Activated naive CD4-positive, alpha-beta T cell treated with anti-CD3 and anti-CD28 coated beads, Interleukin-2, amount 10 ng/mL, durations not matched to agents 7 days and 5 days (primary cell): Measurements from ENCODE around the gene AVPR2.

Experiments
- CTCF ChIA-PET: fragments of 350-600 bp; sonication (Branson Sonifier 250); formaldehyde crosslinking; loops from one replicate; lab custom pipeline; 2021; ENCODE audit warnings: antibody characterized with exemption; lab: Charles Lee
- DNase-seq: peaks from one replicate; pipeline ENCODE4 v3.0.0-alpha.2; 2020
- H3K27ac Mint-ChIP-seq: one replicate; pipeline ENCODE4 v1.8.0; 2021; ENCODE audit warnings: mild to moderate bottlenecking, moderate library complexity, mixed read lengths
- H3K27me3 Mint-ChIP-seq: one replicate; pipeline ENCODE4 v1.8.0; 2021; ENCODE audit warnings: mild to moderate bottlenecking, mixed read lengths
- H3K36me3 Mint-ChIP-seq: one replicate; pipeline ENCODE4 v1.8.0; 2021; ENCODE audit warnings: mixed read lengths
- H3K4me1 Mint-ChIP-seq: one replicate; pipeline ENCODE4 v1.8.0; 2021; ENCODE audit warnings: mixed read lengths
- H3K4me3 Mint-ChIP-seq: one replicate; pipeline ENCODE4 v1.8.0; 2021; ENCODE audit warnings: mild to moderate bottlenecking, moderate library complexity, mixed read lengths
- H3K9me3 Mint-ChIP-seq: one replicate; pipeline ENCODE4 v1.8.0; 2021; ENCODE audit warnings: mixed read lengths

The AVPR2 gene

GRCh38 chrX:153867671-153868070, 36.8 kb upstream of the AVPR2 start:
- no peaks in the 10 kb centered on the region for H3K9me3 Mint-ChIP-seq
- CTCF ChIA-PET, result no interaction called here

DNA sequence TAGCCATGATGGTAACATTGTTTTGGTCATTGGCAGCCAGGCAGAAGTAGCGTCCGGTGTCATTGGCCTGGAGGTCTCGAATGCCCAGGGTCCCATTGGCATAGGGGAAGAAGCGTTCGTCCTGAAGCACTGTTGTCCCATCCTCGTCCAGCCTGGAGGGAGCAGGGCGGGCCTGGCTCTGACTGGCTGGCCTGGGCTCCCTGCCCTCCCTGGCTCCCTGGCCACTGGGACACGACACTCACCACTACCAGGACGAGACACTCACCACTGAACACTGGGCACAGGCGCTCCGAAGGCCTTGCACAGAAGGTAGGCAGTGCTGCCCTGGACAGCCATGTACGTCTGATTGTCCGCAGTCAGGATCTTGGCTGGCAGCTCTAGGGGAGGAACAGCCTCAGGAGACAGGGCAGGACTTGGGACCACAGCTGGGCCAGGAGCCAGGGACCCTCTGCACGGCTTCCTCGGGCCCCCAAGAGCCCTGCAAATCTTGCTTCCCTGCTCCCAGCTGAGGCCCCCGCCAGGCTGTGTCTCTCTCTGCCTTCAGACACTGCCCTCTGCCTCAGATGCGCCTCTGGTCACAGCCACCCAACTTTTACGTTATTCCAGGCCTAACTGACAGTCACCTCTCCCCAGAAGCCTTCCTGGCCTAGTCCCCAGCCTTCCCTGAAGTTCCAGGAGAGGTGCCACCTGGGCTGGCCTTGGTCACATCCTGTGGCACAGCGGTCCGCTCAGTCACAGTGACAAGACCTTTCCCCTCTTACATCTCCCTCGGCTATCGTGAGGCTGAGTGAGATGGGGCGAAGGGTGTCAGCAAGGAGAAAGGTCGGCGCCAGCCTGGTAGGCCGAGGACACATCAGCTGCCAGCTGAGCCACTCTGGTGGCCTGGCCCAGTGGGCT, 35.6 kb upstream of the AVPR2 start:
- Mint-ChIP-seq H3K27ac (no peak overlapping the region), H3K4me3 (no peak overlapping the region), H3K4me1 (no peaks in the 10 kb centered on the region), H3K36me3 (no peaks in the 10 kb centered on the region), H3K9me3 (no peaks in the 10 kb centered on the region), H3K27me3 (peaks cover 26% of the 10 kb centered on the region)
- no peak for DNase-seq
- CTCF ChIA-PET, result no interaction called here

More at GRCh38 chrX:153867671-153868070, 36.8 kb upstream of the AVPR2 start:
- Mint-ChIP-seq H3K27ac (no peak overlapping the region), H3K4me1 (no peaks in the 10 kb centered on the region), H3K27me3 (peaks cover 15% of the 10 kb centered on the region), H3K36me3 (no peaks in the 10 kb centered on the region), H3K4me3 (no peak overlapping the region)
- DNase-seq, result no peak

DNA sequence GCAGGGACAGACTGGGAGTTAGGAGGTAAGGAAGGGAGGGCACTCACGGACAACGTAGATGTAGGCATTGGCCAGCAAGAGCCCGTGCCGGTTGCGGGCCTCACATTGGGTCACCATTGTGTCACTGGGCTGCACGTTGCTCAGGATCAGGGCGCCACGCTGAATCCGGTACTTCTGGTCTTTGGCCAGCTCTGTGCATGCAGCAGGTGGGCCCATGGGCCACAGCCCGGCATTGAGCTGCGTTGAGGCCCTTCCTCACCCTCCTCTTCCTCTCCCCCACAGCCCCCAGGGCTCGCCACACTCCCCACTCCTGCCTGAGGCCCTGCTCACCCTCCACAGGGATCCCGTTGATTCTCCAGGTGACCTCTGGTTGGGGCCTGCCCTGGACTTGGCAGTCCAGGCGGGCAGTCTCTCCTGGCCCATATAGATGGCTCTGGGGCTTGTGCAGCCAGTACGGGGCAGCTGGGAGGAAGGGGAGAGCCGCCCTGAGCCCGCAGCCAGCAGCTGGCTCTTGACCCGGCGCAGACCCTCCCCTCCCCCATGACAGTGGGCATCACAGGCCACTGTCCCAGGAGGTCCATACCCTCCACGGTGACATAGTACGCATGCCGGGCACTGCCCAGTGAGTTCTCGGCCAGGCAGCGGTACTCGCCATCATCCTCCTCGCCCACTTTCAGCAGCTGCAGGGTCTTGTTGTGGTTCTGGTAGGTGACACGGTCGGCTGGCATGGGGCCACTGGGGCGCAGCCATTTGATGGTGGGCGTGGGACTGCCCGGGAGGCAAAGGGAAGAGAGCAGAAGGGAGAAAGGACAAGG, 34.8 kb upstream of the AVPR2 start:
- H3K9me3 Mint-ChIP-seq, result no peaks in the 10 kb centered on the region
- no peak overlapping the region for H3K4me3 Mint-ChIP-seq
- H3K36me3 Mint-ChIP-seq, result no peaks in the 10 kb centered on the region
- no peak overlapping the region for H3K27ac Mint-ChIP-seq
- no peaks in the 10 kb centered on the region for H3K4me1 Mint-ChIP-seq
- no peak for DNase-seq
- H3K27me3 Mint-ChIP-seq, result peaks cover 35% of the 10 kb centered on the region
- CTCF ChIA-PET, result no interaction called here

DNA sequence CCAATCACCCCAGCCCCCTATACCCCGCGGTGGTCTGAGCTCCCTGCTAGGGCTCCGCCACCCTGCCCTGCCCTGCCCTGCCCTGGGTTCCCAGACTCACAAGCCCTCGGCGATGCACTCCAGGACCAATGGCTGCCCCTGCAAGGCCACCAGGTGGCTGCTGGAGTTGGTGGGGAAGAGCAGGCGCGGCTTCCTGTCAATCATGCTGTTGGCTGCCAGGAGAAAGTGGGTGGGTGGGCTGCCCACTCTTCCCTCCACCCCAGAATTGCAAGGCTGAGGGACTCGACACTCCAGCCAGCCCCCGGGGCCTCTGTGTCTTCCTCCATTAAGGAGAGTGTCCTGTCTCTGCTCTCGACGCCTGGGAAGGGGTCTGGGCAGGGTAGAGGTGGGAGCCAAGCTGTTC, 34.2 kb upstream of the AVPR2 start:
- no peaks in the 10 kb centered on the region for H3K9me3 Mint-ChIP-seq
- no peak overlapping the region for H3K27ac Mint-ChIP-seq
- H3K27me3 Mint-ChIP-seq, result peaks cover 40% of the 10 kb centered on the region
- no peaks in the 10 kb centered on the region for H3K4me1 Mint-ChIP-seq
- no peak overlapping the region for H3K4me3 Mint-ChIP-seq
- no peak for DNase-seq
- H3K36me3 Mint-ChIP-seq, result no peaks in the 10 kb centered on the region
- CTCF ChIA-PET, result no interaction called here

- no peak for DNase-seq
- H3K4me1 Mint-ChIP-seq, result no peaks in the 10 kb centered on the region
- H3K9me3 Mint-ChIP-seq, result no peaks in the 10 kb centered on the region
- no peaks in the 10 kb centered on the region for H3K36me3 Mint-ChIP-seq
- CTCF ChIA-PET, result no interaction called here
- H3K27me3 Mint-ChIP-seq, result peaks cover 43% of the 10 kb centered on the region
- H3K27ac Mint-ChIP-seq, result no peak overlapping the region
- H3K4me3 Mint-ChIP-seq, result no peak overlapping the region
Measured at GRCh38 chrX:153870791-153871360, 33.6 kb upstream of the AVPR2 start.

- H3K4me1 Mint-ChIP-seq, result no peaks in the 10 kb centered on the region
- H3K9me3 Mint-ChIP-seq, result no peaks in the 10 kb centered on the region
- DNase-seq, result no peak
- no peak overlapping the region for H3K4me3 Mint-ChIP-seq
- peaks cover 43% of the 10 kb centered on the region for H3K27me3 Mint-ChIP-seq
- H3K27ac Mint-ChIP-seq, result no peak overlapping the region
- CTCF ChIA-PET, result no interaction called here
- H3K36me3 Mint-ChIP-seq, result no peaks in the 10 kb centered on the region
Measured at GRCh38 chrX:153871451-153871850, 33.0 kb upstream of the AVPR2 start.

- no peaks in the 10 kb centered on the region for H3K4me1 Mint-ChIP-seq
- no peak overlapping the region for H3K27ac Mint-ChIP-seq
- H3K9me3 Mint-ChIP-seq, result no peaks in the 10 kb centered on the region
- CTCF ChIA-PET, result no interaction called here
- DNase-seq, result no peak
- H3K4me3 Mint-ChIP-seq, result no peak overlapping the region
- no peaks in the 10 kb centered on the region for H3K36me3 Mint-ChIP-seq
- peaks cover 43% of the 10 kb centered on the region for H3K27me3 Mint-ChIP-seq
Measured at GRCh38 chrX:153871946-153872878, 32.3 kb upstream of the AVPR2 start.

DNA sequence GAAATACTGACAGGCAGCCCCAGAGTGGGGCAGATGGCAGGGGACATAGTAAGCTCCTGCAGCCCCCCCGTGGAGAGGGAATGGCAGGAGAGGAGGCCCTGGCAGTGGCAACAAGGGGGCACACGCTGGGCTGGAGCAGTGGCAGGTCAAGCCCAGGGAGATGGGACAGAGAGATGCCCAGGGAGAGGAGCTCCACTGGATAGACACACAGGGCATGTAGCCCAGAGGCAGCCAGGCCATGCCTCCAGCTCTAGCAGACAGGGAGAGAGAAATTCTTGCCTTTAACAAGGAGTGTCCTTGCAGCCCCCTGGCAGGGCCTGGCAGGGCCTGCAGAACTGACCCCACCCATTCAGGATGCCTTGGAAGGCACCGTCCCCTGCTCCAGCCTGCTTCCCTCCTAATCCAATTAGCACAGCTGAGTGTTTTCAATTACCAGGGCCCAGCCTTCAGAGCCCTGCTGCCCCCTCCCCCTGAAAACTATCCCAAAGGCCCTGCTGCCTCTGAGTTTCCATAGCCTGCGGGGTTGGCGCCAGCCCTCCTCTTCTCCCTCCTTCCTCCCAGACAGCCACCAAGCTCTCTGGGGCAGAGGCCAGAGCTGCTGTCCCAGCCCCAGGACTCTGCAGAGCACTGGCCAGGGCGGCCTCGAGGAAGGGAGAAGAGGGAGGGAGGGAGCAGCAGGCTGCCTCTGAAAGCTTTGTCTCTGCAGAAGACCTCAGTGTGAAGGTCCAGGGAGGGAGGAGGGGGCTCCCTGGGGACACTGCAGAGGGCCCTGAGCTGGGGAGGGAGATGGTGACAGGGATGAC, 31.0 kb upstream of the AVPR2 start:
- DNase-seq, result no peak
- Mint-ChIP-seq H3K9me3 (no peaks in the 10 kb centered on the region), H3K27me3 (peaks cover 56% of the 10 kb centered on the region), H3K36me3 (no peaks in the 10 kb centered on the region), H3K4me3 (no peak overlapping the region), H3K4me1 (peaks cover 12% of the 10 kb centered on the region), H3K27ac (no peak overlapping the region)
- CTCF ChIA-PET, result no interaction called here

DNA sequence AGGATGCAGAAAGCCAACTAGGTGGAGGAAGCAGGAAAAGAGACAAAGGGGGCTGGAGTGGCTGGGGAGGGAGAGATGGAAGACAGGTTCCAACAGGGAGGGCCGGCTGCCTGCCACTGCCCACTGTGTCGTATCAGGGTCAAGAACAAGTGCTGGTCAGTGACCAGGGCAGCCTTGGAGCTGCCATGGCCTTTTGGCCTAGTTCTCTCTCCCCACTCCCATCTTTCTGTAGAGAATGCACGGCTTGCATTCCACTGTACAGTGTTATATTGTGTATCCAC, 30.4 kb upstream of the AVPR2 start:
- DNase-seq, result no peak
- Mint-ChIP-seq H3K36me3 (no peaks in the 10 kb centered on the region), H3K27ac (no peak overlapping the region), H3K9me3 (no peaks in the 10 kb centered on the region), H3K4me1 (peaks cover 16% of the 10 kb centered on the region), H3K4me3 (no peak overlapping the region), H3K27me3 (peaks cover 61% of the 10 kb centered on the region)
- CTCF ChIA-PET, result no interaction called here

DNA sequence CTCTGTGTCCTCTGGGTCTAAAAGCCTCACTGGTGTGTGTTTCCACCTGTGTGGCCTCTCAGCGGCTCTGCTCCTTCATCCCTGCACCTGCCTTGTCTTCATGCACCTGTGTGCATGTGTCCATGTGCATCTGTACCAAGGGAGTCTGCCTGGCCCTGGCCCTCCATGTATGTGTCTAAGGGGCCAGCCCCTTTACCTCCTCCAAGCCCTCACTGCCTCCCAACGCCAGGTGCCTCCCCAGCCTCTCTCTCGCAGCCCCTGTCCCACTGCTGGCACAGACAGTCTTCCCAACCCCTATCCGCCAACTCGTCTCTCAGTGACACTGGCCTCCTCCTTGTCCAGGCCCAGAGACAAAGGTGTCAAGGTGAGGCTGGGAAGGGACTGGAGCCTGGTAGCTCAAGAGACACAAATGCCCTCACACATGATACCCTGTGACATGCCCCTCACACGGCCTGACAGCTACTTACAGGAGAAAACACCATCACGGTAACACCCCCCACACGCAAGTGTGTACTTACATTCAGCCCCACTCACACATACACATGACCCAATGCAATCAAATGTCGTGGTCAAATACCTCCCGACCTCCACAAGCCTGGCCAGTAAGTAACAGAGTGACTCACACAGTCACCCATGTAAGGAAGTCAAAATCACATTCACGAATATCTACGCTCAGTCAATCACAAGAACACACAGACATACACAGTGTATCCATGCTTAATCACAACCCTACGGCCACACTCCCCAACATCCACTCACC, 29.9 kb upstream of the AVPR2 start:
- no peaks in the 10 kb centered on the region for H3K36me3 Mint-ChIP-seq
- DNase-seq, result no peak
- CTCF ChIA-PET, result no interaction called here
- peaks cover 20% of the 10 kb centered on the region for H3K4me1 Mint-ChIP-seq
- no peak overlapping the region for H3K4me3 Mint-ChIP-seq
- H3K9me3 Mint-ChIP-seq, result no peaks in the 10 kb centered on the region
- H3K27me3 Mint-ChIP-seq, result peaks cover 67% of the 10 kb centered on the region
- H3K27ac Mint-ChIP-seq, result no peak overlapping the region

DNA sequence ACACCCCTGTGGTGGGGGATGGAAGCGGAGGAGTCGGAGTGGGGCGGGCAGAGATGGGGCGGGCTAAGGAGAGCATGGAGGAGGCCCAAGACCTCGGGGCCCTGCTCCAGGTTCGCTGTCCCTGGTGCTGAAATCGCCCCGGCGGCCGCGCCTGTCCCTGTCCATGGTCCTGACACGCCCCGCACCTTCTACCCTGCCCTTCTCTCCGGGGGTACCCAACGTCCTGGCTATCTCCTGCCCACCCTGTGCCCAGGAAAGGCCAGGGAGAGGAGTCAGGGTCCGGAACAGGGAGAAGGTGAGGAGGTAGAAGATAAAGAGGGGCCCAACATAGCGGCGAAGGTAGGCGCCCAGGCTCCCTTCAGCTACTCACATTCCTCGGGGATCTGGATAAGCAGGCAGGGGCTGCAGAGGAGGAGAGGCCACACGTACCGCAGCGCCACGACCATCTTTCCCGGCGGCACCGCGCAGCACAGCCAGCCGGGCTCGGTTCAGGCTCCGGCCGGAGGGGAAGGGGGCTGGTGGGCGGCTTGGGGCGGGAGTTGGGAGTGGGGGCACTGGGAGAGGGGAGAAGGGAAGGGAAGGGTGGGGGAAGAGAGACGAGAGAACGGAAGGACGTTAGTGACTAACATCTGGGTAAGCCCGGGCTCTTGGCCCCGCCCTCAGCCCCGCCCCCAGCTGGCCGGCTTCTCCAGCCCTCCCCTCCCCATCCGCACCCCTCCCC, 28.9 kb upstream of the AVPR2 start:
- Mint-ChIP-seq H3K9me3 (no peaks in the 10 kb centered on the region), H3K27me3 (peaks cover 74% of the 10 kb centered on the region), H3K36me3 (no peaks in the 10 kb centered on the region), H3K27ac (no peak overlapping the region), H3K4me1 (peaks cover 20% of the 10 kb centered on the region), H3K4me3 (no peak overlapping the region)
- CTCF ChIA-PET, result no interaction called here
- DNase-seq, result peak; percentile 76

- CTCF ChIA-PET, result no interaction called here
- Mint-ChIP-seq H3K36me3 (no peaks in the 10 kb centered on the region), H3K27me3 (peaks cover 77% of the 10 kb centered on the region), H3K4me3 (no peak overlapping the region), H3K4me1 (peaks cover 20% of the 10 kb centered on the region), H3K9me3 (no peaks in the 10 kb centered on the region), H3K27ac (no peak overlapping the region)
- DNase-seq, result no peak
Measured at GRCh38 chrX:153876112-153876491, 28.4 kb upstream of the AVPR2 start.
